HEK293 (cell line): ENCODE measurements around the gene MACROH2A1.

ENCODE experiments used
- CTCF ChIA-PET: fragments of 350-600 bp; formaldehyde crosslinking; extraction: SDS; loops from one replicate; lab custom pipeline; 2021; ENCODE audit warnings: antibody characterized with exemption; lab: Yijun Ruan, JAX
- POLR2A ChIA-PET: fragments of 300-600 bp; formaldehyde crosslinking; extraction: SDS; loops from one replicate; lab custom pipeline; 2020; ENCODE audit warnings: antibody characterized with exemption, inconsistent platforms; lab: Yijun Ruan, JAX
- H3K27ac ChIP-seq: fragments of 200-500 bp; sonication (Bioruptor generic); 2 replicates; pipeline ENCODE4 v1.5.1; 2014; ENCODE audit warnings: low read depth, low read length, control low read depth, inconsistent platforms; ENCODE audit errors: extremely low read depth
- H3K36me3 ChIP-seq, 2 experiments: fragments of 200-500 bp in 1 of 2; sonication (Bioruptor generic) in 1 of 2; 1 replicate in 1 of 2; 2 replicates in 1 of 2; pipeline ENCODE4 v1.5.1; 2014 to 2017; ENCODE audit warnings: inconsistent platforms in 2 of 2, low read length in 2 of 2; ENCODE audit not compliant: control insufficient read depth in 2 of 2, insufficient read depth in 1 of 2
- H3K4me1 ChIP-seq: fragments of 200-500 bp; sonication (Bioruptor generic); 2 replicates; pipeline ENCODE4 v1.5.1; 2014; ENCODE audit warnings: mild to moderate bottlenecking, low read length, inconsistent platforms; ENCODE audit not compliant: control insufficient read depth, insufficient read depth
- H3K4me3 ChIP-seq: 2 replicates; pipeline ENCODE4 v1.5.1; 2011; ENCODE audit warnings: low read depth, mild to moderate bottlenecking, control low read depth, low read length, moderate library complexity
- H3K9me3 ChIP-seq: fragments of 200-500 bp; sonication (Bioruptor generic); 2 replicates; pipeline ENCODE4 v1.5.1; 2014; ENCODE audit warnings: low read depth, low read length, inconsistent platforms; ENCODE audit not compliant: control insufficient read depth, insufficient read depth
- FEZF1 ChIP-seq: fragments of 450-650 bp; formaldehyde crosslinking; IDR thresholded peaks from 2 replicates; pipeline ENCODE4 v1.5.1; 2016; ENCODE audit warnings: missing biosample characterization, missing genetic modification characterization
- GLIS2 ChIP-seq: fragments of 450-650 bp; formaldehyde crosslinking; IDR thresholded peaks from 2 replicates; pipeline ENCODE4 v1.5.1; 2016; ENCODE audit warnings: missing biosample characterization, missing genetic modification characterization
- HOXA7 ChIP-seq: sonication (generic); formaldehyde crosslinking; IDR thresholded peaks from 2 replicates; pipeline ENCODE4 v1.8.1; 2022; ENCODE audit warnings: missing genetic modification reagents, borderline replicate concordance
- MEIS1 ChIP-seq: sonication (generic); formaldehyde crosslinking; IDR thresholded peaks from 2 replicates; pipeline ENCODE4 v1.8.1; 2022; ENCODE audit warnings: missing genetic modification reagents, mild to moderate bottlenecking, borderline replicate concordance
- RBAK ChIP-seq: fragments of 450-650 bp; formaldehyde crosslinking; IDR thresholded peaks from 2 replicates; pipeline ENCODE4 v1.5.1; 2016; ENCODE audit warnings: missing biosample characterization, missing genetic modification characterization
- REPIN1 ChIP-seq: fragments of 450-650 bp; formaldehyde crosslinking; IDR thresholded peaks from 2 replicates; pipeline ENCODE4 v1.5.1; 2017; ENCODE audit warnings: missing biosample characterization, missing genetic modification characterization, low read depth
- WT1 ChIP-seq: fragments of 450-650 bp; formaldehyde crosslinking; IDR thresholded peaks from 2 replicates; pipeline ENCODE4 v1.5.1; 2016; ENCODE audit warnings: missing biosample characterization, missing genetic modification characterization
- ZBTB48 ChIP-seq: fragments of 450-650 bp; formaldehyde crosslinking; IDR thresholded peaks from 2 replicates; pipeline ENCODE4 v1.5.1; 2016; ENCODE audit warnings: missing biosample characterization, missing genetic modification characterization
- ZFP37 ChIP-seq: fragments of 450-650 bp; formaldehyde crosslinking; IDR thresholded peaks from 2 replicates; pipeline ENCODE4 v1.5.1; 2016; ENCODE audit warnings: missing biosample characterization, missing genetic modification characterization
- ZNF121 ChIP-seq: fragments of 450-650 bp; formaldehyde crosslinking; IDR thresholded peaks from 2 replicates; pipeline ENCODE4 v1.5.1; 2016; ENCODE audit warnings: missing biosample characterization, missing genetic modification characterization
- ZNF133 ChIP-seq: fragments of 450-650 bp; formaldehyde crosslinking; IDR thresholded peaks from 2 replicates; pipeline ENCODE4 v1.5.1; 2016; ENCODE audit warnings: missing biosample characterization, missing genetic modification characterization
- ZNF16 ChIP-seq: fragments of 450-650 bp; formaldehyde crosslinking; IDR thresholded peaks from 2 replicates; pipeline ENCODE4 v1.5.1; 2016; ENCODE audit warnings: low read depth, missing biosample characterization, missing genetic modification characterization
- ZNF19 ChIP-seq: fragments of 450-650 bp; formaldehyde crosslinking; IDR thresholded peaks from 2 replicates; pipeline ENCODE4; 2016; ENCODE audit warnings: missing biosample characterization, missing genetic modification characterization, low read depth
- ZNF248 ChIP-seq: fragments of 450-650 bp; formaldehyde crosslinking; IDR thresholded peaks from 2 replicates; pipeline ENCODE4 v1.5.1; 2017; ENCODE audit warnings: missing biosample characterization, missing genetic modification characterization
- ZNF274 ChIP-seq, 2 experiments: fragments of 200-500 bp in 1 of 2; fragments of 450-650 bp in 1 of 2; sonication (Bioruptor generic) in 1 of 2; formaldehyde crosslinking in 1 of 2; IDR thresholded peaks; 2 replicates each; pipeline versions ENCODE4 v1.5.1 to v1.6.1; 2014 to 2016; ENCODE audit warnings: borderline replicate concordance in 1 of 2, inconsistent platforms in 1 of 2, low read length in 1 of 2, missing biosample characterization in 1 of 2, missing genetic modification characterization in 1 of 2
- ZNF302 ChIP-seq: fragments of 450-650 bp; formaldehyde crosslinking; IDR thresholded peaks from 2 replicates; pipeline ENCODE4 v1.5.1; 2016; ENCODE audit warnings: missing biosample characterization, missing genetic modification characterization, low read depth
- ZNF426 ChIP-seq: fragments of 450-650 bp; formaldehyde crosslinking; IDR thresholded peaks from 2 replicates; pipeline ENCODE4 v1.5.1; 2017; ENCODE audit warnings: missing biosample characterization, missing genetic modification characterization, mild to moderate bottlenecking, inconsistent platforms, moderate library complexity
- ZNF623 ChIP-seq: fragments of 450-650 bp; formaldehyde crosslinking; IDR thresholded peaks from 2 replicates; pipeline ENCODE4 v1.5.1; 2016; ENCODE audit warnings: missing biosample characterization, missing genetic modification characterization
- ZNF747 ChIP-seq: fragments of 450-650 bp; formaldehyde crosslinking; IDR thresholded peaks from 2 replicates; pipeline ENCODE4 v1.5.1; 2016; ENCODE audit warnings: missing biosample characterization, missing genetic modification characterization
- ZNF777 ChIP-seq: fragments of 450-650 bp; formaldehyde crosslinking; IDR thresholded peaks from 2 replicates; pipeline ENCODE4 v1.5.1; 2017; ENCODE audit warnings: missing biosample characterization, missing genetic modification characterization, borderline replicate concordance
- TF ChIP-seq, protein P1 (sequence below): fragments of 450-650 bp; formaldehyde crosslinking; conservative IDR thresholded peaks from 2 replicates; pipeline ENCODE4 v1.5.1; 2016; ENCODE audit warnings: low read depth, missing biosample characterization, missing genetic modification characterization
- TF ChIP-seq, protein P2 (sequence below): fragments of 450-650 bp; formaldehyde crosslinking; IDR thresholded peaks from 2 replicates; pipeline ENCODE4 v1.5.1; 2016; ENCODE audit warnings: missing biosample characterization, missing genetic modification characterization, borderline replicate concordance
- TF ChIP-seq, protein P3 (sequence below): fragments of 450-650 bp; formaldehyde crosslinking; IDR thresholded peaks from 2 replicates; pipeline ENCODE4 v1.5.1; 2017; ENCODE audit warnings: missing biosample characterization, missing genetic modification characterization
- TF ChIP-seq, protein P4 (sequence below): sonication (generic); formaldehyde crosslinking; IDR thresholded peaks from 2 replicates; pipeline ENCODE4 v1.8.1; 2022; ENCODE audit warnings: mild to moderate bottlenecking, moderate library complexity, missing genetic modification reagents

Gene MACROH2A1

DNA sequence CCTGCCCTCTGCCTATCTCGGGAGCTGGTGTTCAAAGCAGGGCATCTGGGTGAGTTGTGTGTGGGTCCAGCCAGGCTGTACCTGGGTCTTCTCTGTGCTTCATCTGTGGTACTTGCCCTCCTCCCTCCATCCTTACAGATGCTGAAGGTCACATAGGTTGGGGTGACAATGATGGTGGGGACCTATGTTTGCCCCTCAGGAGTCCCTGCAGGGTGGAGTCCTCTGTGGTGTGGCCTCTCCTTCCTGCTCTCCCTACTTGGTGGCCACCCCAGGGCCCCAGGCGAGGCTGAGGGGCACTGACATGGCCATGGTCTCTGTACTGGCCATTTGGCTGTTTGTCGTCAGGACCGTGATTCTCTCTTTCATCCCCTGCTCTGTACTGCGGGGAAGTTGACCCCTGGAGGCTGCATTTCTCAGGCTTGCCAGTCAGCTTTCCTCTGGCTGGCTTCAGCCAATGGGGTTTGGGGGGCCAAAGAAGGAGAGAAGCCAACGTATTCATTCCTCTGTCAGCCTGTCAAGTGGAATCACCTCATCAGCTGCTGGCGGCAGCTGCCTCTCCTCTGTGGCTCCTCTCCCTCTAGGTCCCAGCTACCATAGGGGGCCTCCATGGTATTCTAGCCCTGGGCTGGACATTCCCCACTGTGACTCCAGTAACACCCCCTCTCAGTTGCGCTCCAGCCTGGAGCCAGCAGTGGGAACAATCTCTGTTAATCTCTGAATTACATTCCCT is 43.6 kb upstream of the MACROH2A1 start:
- H3K36me3 ChIP-seq = no peaks in the 10 kb centered on the region
- TF ChIP-seq FEZF1 (tag by site-specific recombination) = no peak
- TF ChIP-seq ZNF302 (tag by site-specific recombination) = no peak
- no peak for TF ChIP-seq ZNF16 (tag by site-specific recombination)
- no peak for TF ChIP-seq ZNF747 (tag by site-specific recombination)
- no peak for TF ChIP-seq REPIN1
- no peak for TF ChIP-seq ZNF426 (tag by site-specific recombination)
- no peak for TF ChIP-seq ZNF623
- TF ChIP-seq, protein P1, sequence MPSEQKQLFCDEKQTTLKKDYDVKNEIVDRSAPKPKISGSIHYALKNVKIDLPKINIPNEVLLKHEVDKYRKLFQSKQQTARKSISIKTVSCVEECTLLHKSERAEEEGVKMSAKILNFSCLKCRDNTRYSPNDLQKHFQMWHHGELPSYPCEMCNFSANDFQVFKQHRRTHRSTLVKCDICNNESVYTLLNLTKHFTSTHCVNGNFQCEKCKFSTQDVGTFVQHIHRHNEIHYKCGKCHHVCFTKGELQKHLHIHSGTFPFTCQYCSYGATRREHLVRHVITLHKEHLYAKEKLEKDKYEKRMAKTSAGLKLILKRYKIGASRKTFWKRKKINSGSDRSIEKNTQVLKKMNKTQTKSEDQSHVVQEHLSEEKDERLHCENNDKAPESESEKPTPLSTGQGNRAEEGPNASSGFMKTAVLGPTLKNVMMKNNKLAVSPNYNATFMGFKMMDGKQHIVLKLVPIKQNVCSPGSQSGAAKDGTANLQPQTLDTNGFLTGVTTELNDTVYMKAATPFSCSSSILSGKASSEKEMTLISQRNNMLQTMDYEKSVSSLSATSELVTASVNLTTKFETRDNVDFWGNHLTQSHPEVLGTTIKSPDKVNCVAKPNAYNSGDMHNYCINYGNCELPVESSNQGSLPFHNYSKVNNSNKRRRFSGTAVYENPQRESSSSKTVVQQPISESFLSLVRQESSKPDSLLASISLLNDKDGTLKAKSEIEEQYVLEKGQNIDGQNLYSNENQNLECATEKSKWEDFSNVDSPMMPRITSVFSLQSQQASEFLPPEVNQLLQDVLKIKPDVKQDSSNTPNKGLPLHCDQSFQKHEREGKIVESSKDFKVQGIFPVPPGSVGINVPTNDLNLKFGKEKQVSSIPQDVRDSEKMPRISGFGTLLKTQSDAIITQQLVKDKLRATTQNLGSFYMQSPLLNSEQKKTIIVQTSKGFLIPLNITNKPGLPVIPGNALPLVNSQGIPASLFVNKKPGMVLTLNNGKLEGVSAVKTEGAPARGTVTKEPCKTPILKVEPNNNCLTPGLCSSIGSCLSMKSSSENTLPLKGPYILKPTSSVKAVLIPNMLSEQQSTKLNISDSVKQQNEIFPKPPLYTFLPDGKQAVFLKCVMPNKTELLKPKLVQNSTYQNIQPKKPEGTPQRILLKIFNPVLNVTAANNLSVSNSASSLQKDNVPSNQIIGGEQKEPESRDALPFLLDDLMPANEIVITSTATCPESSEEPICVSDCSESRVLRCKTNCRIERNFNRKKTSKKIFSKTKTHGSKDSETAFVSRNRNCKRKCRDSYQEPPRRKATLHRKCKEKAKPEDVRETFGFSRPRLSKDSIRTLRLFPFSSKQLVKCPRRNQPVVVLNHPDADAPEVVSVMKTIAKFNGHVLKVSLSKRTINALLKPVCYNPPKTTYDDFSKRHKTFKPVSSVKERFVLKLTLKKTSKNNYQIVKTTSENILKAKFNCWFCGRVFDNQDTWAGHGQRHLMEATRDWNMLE = no peak
- TF ChIP-seq ZNF777 = no peak
- TF ChIP-seq, protein P2, sequence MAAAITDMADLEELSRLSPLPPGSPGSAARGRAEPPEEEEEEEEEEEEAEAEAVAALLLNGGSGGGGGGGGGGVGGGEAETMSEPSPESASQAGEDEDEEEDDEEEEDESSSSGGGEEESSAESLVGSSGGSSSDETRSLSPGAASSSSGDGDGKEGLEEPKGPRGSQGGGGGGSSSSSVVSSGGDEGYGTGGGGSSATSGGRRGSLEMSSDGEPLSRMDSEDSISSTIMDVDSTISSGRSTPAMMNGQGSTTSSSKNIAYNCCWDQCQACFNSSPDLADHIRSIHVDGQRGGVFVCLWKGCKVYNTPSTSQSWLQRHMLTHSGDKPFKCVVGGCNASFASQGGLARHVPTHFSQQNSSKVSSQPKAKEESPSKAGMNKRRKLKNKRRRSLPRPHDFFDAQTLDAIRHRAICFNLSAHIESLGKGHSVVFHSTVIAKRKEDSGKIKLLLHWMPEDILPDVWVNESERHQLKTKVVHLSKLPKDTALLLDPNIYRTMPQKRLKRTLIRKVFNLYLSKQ (tag by site-specific recombination) = no peak
- no peak for TF ChIP-seq ZNF133 (tag by site-specific recombination)
- no peak for TF ChIP-seq ZNF19 (tag by site-specific recombination)
- no peak for TF ChIP-seq ZNF121
- TF ChIP-seq, protein P3, sequence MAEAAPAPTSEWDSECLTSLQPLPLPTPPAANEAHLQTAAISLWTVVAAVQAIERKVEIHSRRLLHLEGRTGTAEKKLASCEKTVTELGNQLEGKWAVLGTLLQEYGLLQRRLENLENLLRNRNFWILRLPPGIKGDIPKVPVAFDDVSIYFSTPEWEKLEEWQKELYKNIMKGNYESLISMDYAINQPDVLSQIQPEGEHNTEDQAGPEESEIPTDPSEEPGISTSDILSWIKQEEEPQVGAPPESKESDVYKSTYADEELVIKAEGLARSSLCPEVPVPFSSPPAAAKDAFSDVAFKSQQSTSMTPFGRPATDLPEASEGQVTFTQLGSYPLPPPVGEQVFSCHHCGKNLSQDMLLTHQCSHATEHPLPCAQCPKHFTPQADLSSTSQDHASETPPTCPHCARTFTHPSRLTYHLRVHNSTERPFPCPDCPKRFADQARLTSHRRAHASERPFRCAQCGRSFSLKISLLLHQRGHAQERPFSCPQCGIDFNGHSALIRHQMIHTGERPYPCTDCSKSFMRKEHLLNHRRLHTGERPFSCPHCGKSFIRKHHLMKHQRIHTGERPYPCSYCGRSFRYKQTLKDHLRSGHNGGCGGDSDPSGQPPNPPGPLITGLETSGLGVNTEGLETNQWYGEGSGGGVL (tag by site-specific recombination) = no peak
- TF ChIP-seq HOXA7 = no peak
- H3K4me3 ChIP-seq = no peak overlapping the region
- no peaks in the 10 kb centered on the region for H3K4me1 ChIP-seq
- no peaks in the 10 kb centered on the region for H3K9me3 ChIP-seq
- POLR2A ChIA-PET = no interaction called here
- CTCF ChIA-PET = interaction anchor here (3.1 kb wide), 1 partner anchor 15 kb away, joined by 17 read pairs; no protein-coding TSS in a partner anchor
- no peak overlapping the region for H3K27ac ChIP-seq

DNA sequence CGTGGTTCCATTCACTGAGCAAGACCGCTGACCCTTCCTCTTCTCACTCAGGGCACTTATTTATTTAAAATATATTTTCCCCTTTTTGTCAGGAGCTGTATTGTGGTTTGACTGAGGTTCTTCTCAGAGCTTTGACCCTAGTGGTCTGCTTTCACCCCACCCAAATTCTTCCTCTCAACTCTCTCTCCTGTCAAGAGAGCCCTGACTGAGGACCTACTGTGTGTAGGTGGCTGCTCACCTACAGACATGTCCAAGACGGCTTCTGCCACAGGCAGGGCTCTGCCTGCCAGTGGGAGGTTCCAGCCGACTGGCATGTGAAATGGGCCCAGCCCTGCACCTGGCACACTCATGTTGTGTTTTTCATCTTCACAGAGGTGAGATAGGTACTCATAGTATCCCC is 42.9 kb upstream of the MACROH2A1 start:
- H3K4me3 ChIP-seq = no peak overlapping the region
- no peaks in the 10 kb centered on the region for H3K4me1 ChIP-seq
- CTCF ChIA-PET = interaction anchor here (2.1 to 3.1 kb wide), 3 partner anchors 16 to 20 kb away, joined by 11 to 21 read pairs (median 17); no protein-coding TSS in a partner anchor
- no peaks in the 10 kb centered on the region for H3K36me3 ChIP-seq
- no peak overlapping the region for H3K27ac ChIP-seq
- H3K9me3 ChIP-seq = no peaks in the 10 kb centered on the region
- POLR2A ChIA-PET = no interaction called here
- TF ChIP-seq, protein P4, sequence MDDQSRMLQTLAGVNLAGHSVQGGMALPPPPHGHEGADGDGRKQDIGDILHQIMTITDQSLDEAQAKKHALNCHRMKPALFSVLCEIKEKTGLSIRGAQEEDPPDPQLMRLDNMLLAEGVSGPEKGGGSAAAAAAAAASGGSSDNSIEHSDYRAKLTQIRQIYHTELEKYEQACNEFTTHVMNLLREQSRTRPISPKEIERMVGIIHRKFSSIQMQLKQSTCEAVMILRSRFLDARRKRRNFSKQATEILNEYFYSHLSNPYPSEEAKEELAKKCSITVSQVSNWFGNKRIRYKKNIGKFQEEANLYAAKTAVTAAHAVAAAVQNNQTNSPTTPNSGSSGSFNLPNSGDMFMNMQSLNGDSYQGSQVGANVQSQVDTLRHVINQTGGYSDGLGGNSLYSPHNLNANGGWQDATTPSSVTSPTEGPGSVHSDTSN = no peak
- TF ChIP-seq MEIS1 = no peak
- no peak for TF ChIP-seq ZNF274 (IDR thresholded peaks at IDR 0.05; ENCODE audit: low read length)
- no peak for TF ChIP-seq ZNF274 (tag by site-specific recombination; IDR thresholded peaks at IDR 0.05; ENCODE audit: borderline replicate concordance)
- TF ChIP-seq ZNF133 (tag by site-specific recombination) = no peak
- no peak for TF ChIP-seq GLIS2
- TF ChIP-seq ZNF248 (tag by site-specific recombination) = no peak
- TF ChIP-seq ZBTB48 = no peak
- no peak for TF ChIP-seq RBAK (tag by site-specific recombination)
- no peak for TF ChIP-seq WT1
- no peak for TF ChIP-seq ZFP37 (tag by site-specific recombination)
